Measurements from ENCODE around the gene HAAO. TPM values are rescaled to one million over a fixed set of nuclear protein-coding genes. Genes with fewer than 3 reads are reported as not detected.

HAAO gene
- total and polyA plus RNA-seq, 2 donors from 2014 or later, result 16.2 to 57.2 TPM

GRCh38 chr2:42748840-42749239 is 43.5 kb downstream of the HAAO start:
- Histone ChIP-seq H3K27me3 (ENCODE audit: control insufficient read depth, insufficient read depth, low read length) (no peaks in the 10 kb centered on the region), H3K9me3 (ENCODE audit: control insufficient read depth in 2 of 3, insufficient read depth in 1 of 3, low read length in 3 of 3) (no peaks in the 10 kb centered on the region), H3K4me3 (ENCODE audit: low read length in 3 of 3) (no peak overlapping the region), H3K27ac (ENCODE audit: low read depth in 2 of 2, low read length in 2 of 2) (no peak overlapping the region), H3K4me1 (ENCODE audit: control insufficient read depth in 2 of 3, insufficient read depth in 2 of 3, low read depth in 1 of 3, low read length in 3 of 3) (peaks cover 0 to 5% (median 0%) of the 10 kb centered on the region in 3 donors), H3K36me3 (ENCODE audit: control insufficient read depth in 2 of 3, insufficient read depth in 3 of 3, low read length in 3 of 3) (no peaks in the 10 kb centered on the region), H3K9ac (ENCODE audit: low read length in 3 of 3) (no peak overlapping the region)
- TF ChIP-seq CTCF (IDR thresholded peaks at IDR 0.05; ENCODE audit: borderline replicate concordance, extremely low read depth, insufficient read depth), result no peak
- FAIRE-seq (no peak), DNase-seq (no peak)
- intact Hi-C loops (cut with DNase I), result no loop called here

- Histone ChIP-seq H3K36me3 (ENCODE audit: control insufficient read depth in 2 of 3, insufficient read depth in 3 of 3, low read length in 3 of 3) (no peaks in the 10 kb centered on the region), H3K27ac (ENCODE audit: low read depth in 2 of 2, low read length in 2 of 2) (no peak overlapping the region), H3K4me3 (ENCODE audit: low read length in 3 of 3) (no peak overlapping the region), H3K4me1 (ENCODE audit: control insufficient read depth in 2 of 3, insufficient read depth in 2 of 3, low read depth in 1 of 3, low read length in 3 of 3) (peaks cover 0 to 2% (median 0%) of the 10 kb centered on the region in 3 donors), H3K27me3 (ENCODE audit: control insufficient read depth, insufficient read depth, low read length) (no peaks in the 10 kb centered on the region), H3K9ac (ENCODE audit: low read length in 3 of 3) (no peak overlapping the region), H3K9me3 (ENCODE audit: control insufficient read depth in 2 of 3, insufficient read depth in 1 of 3, low read length in 3 of 3) (no peaks in the 10 kb centered on the region)
- FAIRE-seq (no peak), DNase-seq (no peak)
- TF ChIP-seq CTCF (IDR thresholded peaks at IDR 0.05; ENCODE audit: borderline replicate concordance, extremely low read depth, insufficient read depth), result no peak
- intact Hi-C loops (cut with DNase I), result no loop called here
Observed at GRCh38 chr2:42747422-42747821, 45.0 kb downstream of the HAAO start.

- no peak overlapping the region for H3K9ac ChIP-seq (ENCODE audit: low read length in 3 of 3)
- no peaks in the 10 kb centered on the region for H3K27me3 ChIP-seq (ENCODE audit: control insufficient read depth, insufficient read depth, low read length)
- H3K36me3 ChIP-seq (ENCODE audit: control insufficient read depth in 2 of 3, insufficient read depth in 3 of 3, low read length in 3 of 3), result peaks cover 0 to 2% (median 0%) of the 10 kb centered on the region in 3 donors
- H3K27ac ChIP-seq (ENCODE audit: low read depth in 2 of 2, low read length in 2 of 2), result no peak overlapping the region
- peaks cover 0 to 2% (median 0%) of the 10 kb centered on the region in 3 donors for H3K4me1 ChIP-seq (ENCODE audit: control insufficient read depth in 2 of 3, insufficient read depth in 2 of 3, low read depth in 1 of 3, low read length in 3 of 3)
- TF ChIP-seq CTCF (IDR thresholded peaks at IDR 0.05; ENCODE audit: borderline replicate concordance, extremely low read depth, insufficient read depth), result no peak
- FAIRE-seq, result no peak
- intact Hi-C loops (cut with DNase I), result no loop called here
- H3K4me3 ChIP-seq (ENCODE audit: low read length in 3 of 3), result no peak overlapping the region
- DNase-seq, result no peak
- no peaks in the 10 kb centered on the region for H3K9me3 ChIP-seq (ENCODE audit: control insufficient read depth in 2 of 3, insufficient read depth in 1 of 3, low read length in 3 of 3)
Observed at GRCh38 chr2:42744545-42745082, 47.8 kb downstream of the HAAO start.

- TF ChIP-seq CTCF (IDR thresholded peaks at IDR 0.05; ENCODE audit: borderline replicate concordance, extremely low read depth, insufficient read depth), result no peak
- no peak for FAIRE-seq
- DNase-seq, result no peak
Observed at GRCh38 chr2:42743659-42743990, 48.8 kb downstream of the HAAO start.

More at GRCh38 chr2:42743659-42743990, 48.8 kb downstream of the HAAO start:
- Histone ChIP-seq H3K27me3 (ENCODE audit: control insufficient read depth, insufficient read depth, low read length) (no peaks in the 10 kb centered on the region), H3K9ac (ENCODE audit: low read length in 3 of 3) (no peak overlapping the region), H3K27ac (ENCODE audit: low read depth in 2 of 2, low read length in 2 of 2) (no peak overlapping the region), H3K36me3 (ENCODE audit: control insufficient read depth in 2 of 3, insufficient read depth in 3 of 3, low read length in 3 of 3) (peaks cover 0 to 2% (median 0%) of the 10 kb centered on the region in 3 donors), H3K9me3 (ENCODE audit: control insufficient read depth in 2 of 3, insufficient read depth in 1 of 3, low read length in 3 of 3) (no peaks in the 10 kb centered on the region), H3K4me3 (ENCODE audit: low read length in 3 of 3) (no peak overlapping the region), H3K4me1 (ENCODE audit: control insufficient read depth in 2 of 3, insufficient read depth in 2 of 3, low read depth in 1 of 3, low read length in 3 of 3) (peaks cover 0 to 2% (median 0%) of the 10 kb centered on the region in 3 donors)
- intact Hi-C loops (cut with DNase I), result no loop called here
